Lower lobe of right lung (tissue), 2 donors: ENCODE data around the gene GFRA1. TPM values are rescaled to one million over a fixed set of nuclear protein-coding genes. Genes with fewer than 3 reads are reported as not detected.

Source experiments
- ATAC-seq, 2 donors: fragments of 200-7000 bp; cut with Tn5 transposase; one replicate each; pipeline ENCODE4 v1.9.1; 2020 to 2022; ENCODE audit warnings: mild to moderate bottlenecking in 2 of 2, moderate library complexity in 2 of 2
- DNase-seq: peaks from one replicate; pipeline ENCODE4 v3.0.0-alpha.2; 2020
- H3K27ac ChIP-seq: fragments of 200-600 bp; one replicate; pipeline ENCODE4 v1.8.0; 2022
- H3K27me3 ChIP-seq: fragments of 200-600 bp; one replicate; pipeline ENCODE4 v1.8.0; 2022; ENCODE audit warnings: low read depth
- H3K36me3 ChIP-seq: fragments of 200-600 bp; one replicate; pipeline ENCODE4 v1.8.0; 2022; ENCODE audit warnings: mild to moderate bottlenecking
- H3K4me1 ChIP-seq: fragments of 200-600 bp; one replicate; pipeline ENCODE4 v1.8.0; 2022
- H3K4me3 ChIP-seq: fragments of 200-600 bp; one replicate; pipeline ENCODE4 v1.8.0; 2022; ENCODE audit warnings: mild to moderate bottlenecking
- H3K9me3 ChIP-seq: fragments of 200-600 bp; one replicate; pipeline ENCODE4 v1.8.0; 2022
- CTCF ChIP-seq: fragments of 200-600 bp; IDR thresholded peaks from one replicate; pipeline ENCODE4 v1.8.0; 2022; ENCODE audit warnings: antibody characterized with exemption, mild to moderate bottlenecking
- intact Hi-C: fragments of 100-400 bp; cut with DNase I; formaldehyde crosslinking; loops from one replicate; pipeline ENCODE4 v1.11.0; 2022
- total RNA-seq: library from RNA; stranded (reverse); fragmentation: NEBNext Ultra II Directional; extraction: Animal tissue kit (Norgen Biotek cat#: 25700); gene quantifications from one replicate; pipeline ENCODE4 v1.2.1, GENCODE V29; 2021
- donor health status: DM: no; HTN: yes; CAD: no; lungs with severe emphysema.

Gene GFRA1
- total RNA-seq, 1 donor from 2014 or later: 9.8 TPM

GRCh38 chr10:116256752-116257259 is 16.2 kb downstream of the GFRA1 start:
- no peaks in the 10 kb centered on the region for H3K27me3 ChIP-seq
- ATAC-seq (no peak), DNase-seq (no peak)
- no peak overlapping the region for H3K4me3 ChIP-seq
- intact Hi-C loops: no loop called here
- no peak for TF ChIP-seq CTCF
- no peaks in the 10 kb centered on the region for H3K9me3 ChIP-seq
- no peaks in the 10 kb centered on the region for H3K4me1 ChIP-seq
- H3K27ac ChIP-seq: no peak overlapping the region
- no peaks in the 10 kb centered on the region for H3K36me3 ChIP-seq

GRCh38 chr10:116255886-116256751 is 16.9 kb downstream of the GFRA1 start:
- no peak for TF ChIP-seq CTCF
- Histone ChIP-seq H3K4me1 (no peaks in the 10 kb centered on the region), H3K4me3 (no peak overlapping the region), H3K27ac (no peak overlapping the region), H3K36me3 (no peaks in the 10 kb centered on the region), H3K27me3 (no peaks in the 10 kb centered on the region), H3K9me3 (no peaks in the 10 kb centered on the region)
- DNase-seq: no peak
- no peak for ATAC-seq
- intact Hi-C loops: no loop called here

GRCh38 chr10:116254422-116255155 is 18.4 kb downstream of the GFRA1 start:
- intact Hi-C loops: no loop called here
- ATAC-seq (no peak), DNase-seq (no peak)
- no peak overlapping the region for H3K4me3 ChIP-seq
- TF ChIP-seq CTCF: no peak
- H3K36me3 ChIP-seq: no peaks in the 10 kb centered on the region
- no peaks in the 10 kb centered on the region for H3K4me1 ChIP-seq
- H3K27me3 ChIP-seq: no peaks in the 10 kb centered on the region
- H3K27ac ChIP-seq: no peak overlapping the region
- H3K9me3 ChIP-seq: no peaks in the 10 kb centered on the region

GRCh38 chr10:116253716-116254115 is 19.3 kb downstream of the GFRA1 start:
- H3K4me3 ChIP-seq: no peak overlapping the region
- no peaks in the 10 kb centered on the region for H3K27me3 ChIP-seq
- TF ChIP-seq CTCF: no peak
- H3K9me3 ChIP-seq: no peaks in the 10 kb centered on the region
- no peak for DNase-seq
- no peak for ATAC-seq
- no peaks in the 10 kb centered on the region for H3K4me1 ChIP-seq
- intact Hi-C loops: no loop called here
- H3K27ac ChIP-seq: no peak overlapping the region
- no peaks in the 10 kb centered on the region for H3K36me3 ChIP-seq

- H3K36me3 ChIP-seq: no peaks in the 10 kb centered on the region
- TF ChIP-seq CTCF: no peak
- ATAC-seq (peak in 1 of 2 donors; percentile 55), DNase-seq (no peak)
- no peak overlapping the region for H3K27ac ChIP-seq
- H3K4me3 ChIP-seq: no peak overlapping the region
- no peaks in the 10 kb centered on the region for H3K4me1 ChIP-seq
- H3K9me3 ChIP-seq: no peaks in the 10 kb centered on the region
- H3K27me3 ChIP-seq: no peaks in the 10 kb centered on the region
- intact Hi-C loops: no loop called here
Observed at GRCh38 chr10:116251602-116252395, 21.2 kb downstream of the GFRA1 start.
